IPS-15b (cell line): Measurements from ENCODE around the gene FGF16.
A peak's percentile ranks its signal among the peaks of the same experiment; 100 is the strongest.
"Not testable (repeated sequence)": the region's sequence is repeated elsewhere in the genome, so short reads cannot be mapped to it uniquely, and the experiment has no call there.

Experiments used
- H3K27me3 ChIP-seq: one replicate; pipeline ENCODE4 v1.6.1; 2013; ENCODE audit warnings: low read length; ENCODE audit not compliant: control insufficient read depth, insufficient read depth
- H3K36me3 ChIP-seq: one replicate; pipeline ENCODE4 v1.6.1; 2013; ENCODE audit warnings: low read length; ENCODE audit not compliant: control insufficient read depth, insufficient read depth
- H3K4me1 ChIP-seq: one replicate; pipeline ENCODE4 v1.6.1; 2013; ENCODE audit warnings: mild to moderate bottlenecking, low read length; ENCODE audit not compliant: control insufficient read depth, insufficient read depth
- H3K4me3 ChIP-seq: one replicate; pipeline ENCODE4 v1.5.1; 2013; ENCODE audit warnings: low read depth, low read length
- H3K9ac ChIP-seq: one replicate; pipeline ENCODE4 v1.6.1; 2013; ENCODE audit warnings: low read depth, mild to moderate bottlenecking, low read length
- H3K9me3 ChIP-seq: one replicate; pipeline ENCODE4 v1.6.1; 2013; ENCODE audit warnings: mild to moderate bottlenecking, low read length; ENCODE audit not compliant: control insufficient read depth, insufficient read depth

The FGF16 gene

GRCh38 chrX:77450415-77450814 is 3.2 kb downstream of the FGF16 start:
- Histone ChIP-seq H3K4me1 (no peaks in the 10 kb centered on the region), H3K27me3 (no peaks in the 10 kb centered on the region), H3K9ac (no peak overlapping the region), H3K4me3 (no peak overlapping the region), H3K36me3 (no peaks in the 10 kb centered on the region), H3K9me3 (no peaks in the 10 kb centered on the region)

- no peaks in the 10 kb centered on the region for H3K36me3 ChIP-seq
- no peak overlapping the region for H3K4me3 ChIP-seq
- no peak overlapping the region for H3K9ac ChIP-seq
- no peaks in the 10 kb centered on the region for H3K27me3 ChIP-seq
- no peaks in the 10 kb centered on the region for H3K9me3 ChIP-seq
- H3K4me1 ChIP-seq, result no peaks in the 10 kb centered on the region
These were observed 3.8 kb downstream of the FGF16 start for GRCh38 chrX:77450996-77451395.

GRCh38 chrX:77453190-77453589 is 6.0 kb downstream of the FGF16 start:
- H3K36me3 ChIP-seq, result no peaks in the 10 kb centered on the region
- H3K4me1 ChIP-seq, result no peaks in the 10 kb centered on the region
- no peaks in the 10 kb centered on the region for H3K9me3 ChIP-seq
- no peak overlapping the region for H3K4me3 ChIP-seq
- no peaks in the 10 kb centered on the region for H3K27me3 ChIP-seq
- no peak overlapping the region for H3K9ac ChIP-seq

DNA sequence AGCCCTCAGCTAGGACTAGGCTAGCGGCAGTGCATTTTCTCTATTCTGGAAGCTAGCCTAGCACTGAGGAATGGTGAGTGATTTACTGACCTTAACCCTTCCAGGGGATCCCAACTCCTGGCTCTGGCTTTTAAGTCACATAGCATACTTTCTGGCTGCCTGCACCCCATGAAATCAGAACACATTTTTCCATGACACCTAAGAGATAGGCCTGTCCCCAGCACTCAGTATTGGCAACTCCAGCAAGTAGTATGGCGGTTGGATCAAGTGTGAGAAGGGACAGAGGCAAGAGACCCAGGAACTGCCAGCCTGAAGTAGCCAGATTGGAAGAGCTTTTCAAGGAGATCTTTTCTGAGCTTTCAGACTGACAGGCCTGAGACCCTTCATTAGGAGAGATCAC is 8.2 kb downstream of the FGF16 start:
- no peaks in the 10 kb centered on the region for H3K27me3 ChIP-seq
- H3K4me1 ChIP-seq, result no peaks in the 10 kb centered on the region

DNA sequence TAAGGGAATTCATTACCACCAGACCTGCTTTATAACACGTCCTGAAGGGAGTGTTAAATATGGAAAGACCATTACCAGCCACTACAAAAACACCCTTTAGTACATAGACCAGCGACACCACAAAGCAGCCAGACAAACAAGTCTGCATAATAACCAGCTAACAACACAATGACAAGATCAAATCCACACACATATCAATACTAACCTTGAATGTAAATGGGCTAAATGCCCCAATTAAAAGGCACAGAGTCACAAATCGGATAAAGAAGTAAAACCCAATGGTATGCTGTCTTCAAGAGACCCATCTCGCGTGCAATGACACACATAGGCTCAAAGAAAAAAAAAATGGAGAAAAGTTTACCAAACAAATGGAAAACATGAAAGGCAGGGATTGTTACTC is 36.9 kb downstream of the FGF16 start:
- Histone ChIP-seq H3K4me1 (no peaks in the 10 kb centered on the region), H3K27me3 (no peaks in the 10 kb centered on the region), H3K9me3 (peaks cover 3% of the 10 kb centered on the region), H3K9ac (no peak overlapping the region), H3K36me3 (no peaks in the 10 kb centered on the region), H3K4me3 (no peak overlapping the region)

More for the DNA sequence above, 8.2 kb downstream of the FGF16 start:
- H3K9ac ChIP-seq, result no peak overlapping the region
- H3K9me3 ChIP-seq, result no peaks in the 10 kb centered on the region
- H3K36me3 ChIP-seq, result no peaks in the 10 kb centered on the region
- no peak overlapping the region for H3K4me3 ChIP-seq

DNA sequence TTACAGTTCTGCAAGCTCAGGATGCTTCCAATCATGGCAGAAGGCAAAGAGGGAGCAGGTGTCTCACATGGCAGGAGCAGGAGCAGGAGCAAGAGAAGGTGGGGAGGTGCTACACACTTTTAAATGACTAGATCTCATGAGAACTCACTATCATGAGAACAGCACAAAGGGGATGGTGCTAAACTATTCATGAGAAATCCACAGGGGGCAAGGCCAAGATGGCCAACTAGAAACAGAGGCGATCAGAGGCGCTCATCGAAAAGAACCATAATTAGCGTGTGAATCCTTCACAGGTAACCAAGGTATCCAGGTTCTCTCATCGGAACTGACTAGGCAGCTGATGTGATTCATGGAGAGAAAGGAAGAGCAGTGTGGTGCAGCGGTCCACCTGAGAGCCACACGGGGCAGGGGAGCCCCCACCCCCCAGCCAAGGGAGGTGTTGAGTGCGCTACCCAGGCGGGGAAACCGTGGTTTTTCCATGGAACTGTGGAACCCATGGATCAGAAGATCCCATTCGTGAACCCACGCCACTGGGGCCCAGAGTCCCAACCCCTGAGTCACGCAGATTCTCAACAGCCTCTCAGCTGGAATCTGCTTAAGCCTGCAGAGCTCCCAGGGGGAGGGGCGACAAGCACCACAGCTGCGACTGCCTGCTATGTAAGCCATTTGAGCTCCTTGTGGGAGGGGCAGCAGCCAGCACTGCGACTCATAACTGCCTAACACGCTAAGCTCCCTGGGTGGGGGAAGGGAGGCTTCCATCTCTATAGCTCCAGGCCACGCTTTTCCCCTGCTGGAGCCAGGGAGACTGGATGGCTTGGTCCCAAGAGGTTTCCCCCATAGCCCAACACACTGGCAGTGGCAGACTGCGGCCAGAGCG is 46.7 kb downstream of the FGF16 start:
- H3K27me3 ChIP-seq, result no peaks in the 10 kb centered on the region
- peak overlapping the region; percentile 10 for H3K4me3 ChIP-seq
- peaks cover 2% of the 10 kb centered on the region for H3K4me1 ChIP-seq
- H3K9ac ChIP-seq, result no peak overlapping the region
- H3K36me3 ChIP-seq, result no peaks in the 10 kb centered on the region
- no peaks in the 10 kb centered on the region for H3K9me3 ChIP-seq

GRCh38 chrX:77500164-77500563 is 53.0 kb downstream of the FGF16 start:
- H3K9ac ChIP-seq, H3K27me3 ChIP-seq, H3K9me3 ChIP-seq, H3K4me1 ChIP-seq, H3K4me3 ChIP-seq, H3K36me3 ChIP-seq: not testable (repeated sequence)

GRCh38 chrX:77502951-77503525 is 55.8 kb downstream of the FGF16 start:
- Histone ChIP-seq H3K4me1 (peaks cover 5% of the 10 kb centered on the region), H3K9ac (no peak overlapping the region), H3K9me3 (no peaks in the 10 kb centered on the region), H3K27me3 (no peaks in the 10 kb centered on the region), H3K4me3 (no peak overlapping the region), H3K36me3 (no peaks in the 10 kb centered on the region)

GRCh38 chrX:77505227-77505626 is 58.0 kb downstream of the FGF16 start:
- no peaks in the 10 kb centered on the region for H3K27me3 ChIP-seq
- H3K4me3 ChIP-seq, result no peak overlapping the region

More at GRCh38 chrX:77505227-77505626, 58.0 kb downstream of the FGF16 start:
- H3K9me3 ChIP-seq, result no peaks in the 10 kb centered on the region
- H3K36me3 ChIP-seq, result no peaks in the 10 kb centered on the region
- no peak overlapping the region for H3K9ac ChIP-seq
- peaks cover 5% of the 10 kb centered on the region for H3K4me1 ChIP-seq
